ENCODE measurements around the gene RECK.
A peak's percentile ranks its signal among the peaks of the same experiment; 100 is the strongest.

The RECK gene

DNA sequence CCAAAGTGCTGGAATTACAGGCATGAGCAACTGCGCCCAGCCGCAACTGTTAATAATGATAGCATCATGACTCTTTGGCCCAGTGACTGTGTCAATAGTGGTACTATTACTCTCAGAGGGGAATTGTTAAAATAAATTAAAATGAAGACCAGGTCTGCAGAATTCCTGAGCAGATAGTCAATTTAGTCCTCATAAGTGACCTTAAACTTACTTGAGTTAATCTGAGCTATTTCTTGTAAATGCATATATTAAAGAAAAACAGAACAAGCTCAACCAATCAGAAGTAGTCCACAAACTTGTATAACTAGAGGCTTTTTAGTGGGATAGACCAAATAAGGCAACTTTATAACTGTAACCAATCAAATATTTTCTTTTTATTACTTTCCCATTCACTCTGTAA is 1.7 kb upstream of the RECK start:
- TF ChIP-seq, protein P1, sequence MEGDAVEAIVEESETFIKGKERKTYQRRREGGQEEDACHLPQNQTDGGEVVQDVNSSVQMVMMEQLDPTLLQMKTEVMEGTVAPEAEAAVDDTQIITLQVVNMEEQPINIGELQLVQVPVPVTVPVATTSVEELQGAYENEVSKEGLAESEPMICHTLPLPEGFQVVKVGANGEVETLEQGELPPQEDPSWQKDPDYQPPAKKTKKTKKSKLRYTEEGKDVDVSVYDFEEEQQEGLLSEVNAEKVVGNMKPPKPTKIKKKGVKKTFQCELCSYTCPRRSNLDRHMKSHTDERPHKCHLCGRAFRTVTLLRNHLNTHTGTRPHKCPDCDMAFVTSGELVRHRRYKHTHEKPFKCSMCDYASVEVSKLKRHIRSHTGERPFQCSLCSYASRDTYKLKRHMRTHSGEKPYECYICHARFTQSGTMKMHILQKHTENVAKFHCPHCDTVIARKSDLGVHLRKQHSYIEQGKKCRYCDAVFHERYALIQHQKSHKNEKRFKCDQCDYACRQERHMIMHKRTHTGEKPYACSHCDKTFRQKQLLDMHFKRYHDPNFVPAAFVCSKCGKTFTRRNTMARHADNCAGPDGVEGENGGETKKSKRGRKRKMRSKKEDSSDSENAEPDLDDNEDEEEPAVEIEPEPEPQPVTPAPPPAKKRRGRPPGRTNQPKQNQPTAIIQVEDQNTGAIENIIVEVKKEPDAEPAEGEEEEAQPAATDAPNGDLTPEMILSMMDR (IDR thresholded peaks at IDR 0.05; ENCODE audit: insufficient read depth, low read depth, low read length, missing control alignments), result no peak
- no peak for DNase-seq (ENCODE audit: low read depth)
- no peak overlapping the region for H3K4me3 ChIP-seq (ENCODE audit: low read length)

DNA sequence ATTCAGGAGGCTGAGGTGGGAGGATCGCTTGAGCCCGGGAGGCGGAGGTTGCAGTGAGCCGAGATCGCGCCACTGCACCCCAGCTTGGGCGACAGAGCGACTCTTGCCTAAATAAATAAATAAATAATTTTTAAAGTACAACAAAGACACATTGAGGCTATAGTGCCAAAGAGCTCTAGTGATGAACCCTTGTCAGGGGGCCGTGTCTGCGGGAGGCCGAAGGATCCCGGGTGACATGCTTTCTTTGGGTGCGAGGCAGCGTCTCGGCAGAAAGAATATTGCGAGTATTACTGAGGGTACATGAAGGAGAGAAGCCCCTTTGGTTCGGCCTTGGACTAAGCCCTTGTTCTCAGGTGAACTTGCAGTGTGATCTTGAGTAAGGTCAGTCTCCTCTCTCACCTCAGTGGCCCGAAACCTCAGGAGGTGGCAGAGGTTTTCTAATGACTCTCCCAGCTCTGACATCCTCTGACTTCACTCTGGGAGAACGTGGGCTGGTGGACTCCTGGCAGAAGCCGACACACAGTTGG is 397 bp upstream of the RECK start:
- DNase-seq (ENCODE audit: low read depth), result no peak
- TF ChIP-seq, protein P1 (IDR thresholded peaks at IDR 0.05; ENCODE audit: insufficient read depth, low read depth, low read length, missing control alignments), result no peak

DNA sequence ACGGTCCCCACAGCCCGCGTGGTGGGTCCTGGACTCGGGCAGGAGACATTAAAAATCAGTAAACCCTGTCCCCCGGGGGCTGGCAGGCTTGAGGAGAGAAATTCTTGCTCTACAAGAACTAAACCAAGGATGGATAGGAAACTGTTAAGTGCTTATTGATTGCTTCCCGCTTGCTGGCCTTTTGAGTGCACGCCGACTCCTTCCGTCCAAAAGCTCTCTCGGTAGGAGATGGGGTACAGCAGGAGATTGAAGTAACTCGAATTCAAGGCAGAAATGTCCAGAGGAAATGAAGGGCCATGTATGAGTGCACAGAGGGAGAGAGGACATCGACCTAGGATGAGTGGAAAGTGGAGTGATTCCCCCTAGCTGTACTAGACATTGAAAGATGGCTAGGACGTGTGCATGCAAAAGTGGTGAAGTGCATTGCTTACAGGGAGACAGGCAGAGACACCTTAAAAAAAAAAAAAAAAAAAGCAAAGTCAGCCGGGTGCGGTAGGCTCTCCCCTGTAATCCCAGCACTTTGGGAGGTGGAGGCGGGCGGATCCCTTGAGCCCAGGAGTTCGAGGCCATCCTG is 923 bp downstream of the RECK start:
- TF ChIP-seq, protein P1 (IDR thresholded peaks at IDR 0.05; ENCODE audit: insufficient read depth, low read depth, low read length, missing control alignments), result no peak
- H3K4me3 ChIP-seq (ENCODE audit: low read length), result peak overlapping the region; percentile 67
- DNase-seq (ENCODE audit: low read depth), result peak; percentile 12

More for the DNA sequence above, 397 bp upstream of the RECK start:
- peak overlapping the region; percentile 41 for H3K4me3 ChIP-seq (ENCODE audit: low read length)

DNA sequence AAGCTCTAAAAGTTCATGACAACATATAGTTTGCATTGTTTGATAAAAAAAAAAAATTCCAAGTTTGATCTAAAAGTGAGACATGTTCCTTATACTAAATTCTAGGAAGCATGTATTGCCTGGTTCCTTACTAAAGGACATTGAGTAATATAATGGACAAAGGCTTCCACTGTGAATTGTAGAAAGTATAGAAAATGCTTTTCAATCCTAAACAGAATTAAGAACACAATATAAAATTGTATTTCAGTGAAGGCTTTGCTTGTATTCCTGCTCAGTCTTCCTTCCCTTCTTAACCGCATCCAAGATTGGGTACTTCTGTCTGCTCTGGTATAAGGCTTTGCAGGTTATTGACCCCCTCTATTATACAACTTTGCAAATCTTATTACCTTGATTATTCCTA is 2.4 kb downstream of the RECK start:
- no peak overlapping the region for H3K4me3 ChIP-seq (ENCODE audit: low read length)
- TF ChIP-seq, protein P1 (IDR thresholded peaks at IDR 0.05; ENCODE audit: insufficient read depth, low read depth, low read length, missing control alignments), result no peak

DNA sequence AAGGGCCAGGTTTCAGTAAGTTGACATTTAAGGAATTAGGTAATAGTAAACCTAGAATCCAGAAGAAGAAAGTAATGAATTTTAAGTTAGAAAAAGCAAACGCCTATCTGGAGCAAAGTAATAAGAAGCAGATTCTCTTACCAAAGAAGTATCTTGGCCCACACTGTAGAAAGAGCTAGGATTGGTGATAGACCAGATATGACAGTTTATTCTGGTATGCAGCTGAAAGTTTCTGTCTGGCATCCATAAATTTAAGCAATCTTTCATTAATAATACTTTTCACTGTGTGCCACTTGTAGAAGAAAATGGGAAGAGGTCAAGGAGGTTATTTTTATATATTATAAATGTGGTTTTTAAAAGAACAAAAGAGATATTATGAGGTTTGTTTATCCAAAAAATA is 3.0 kb downstream of the RECK start:
- peak; percentile 40 for DNase-seq (ENCODE audit: low read depth)
- TF ChIP-seq, protein P1 (IDR thresholded peaks at IDR 0.05; ENCODE audit: insufficient read depth, low read depth, low read length, missing control alignments), result no peak
- H3K4me3 ChIP-seq (ENCODE audit: low read length), result no peak overlapping the region

More for the DNA sequence above, 2.4 kb downstream of the RECK start:
- DNase-seq (ENCODE audit: low read depth), result no peak

DNA sequence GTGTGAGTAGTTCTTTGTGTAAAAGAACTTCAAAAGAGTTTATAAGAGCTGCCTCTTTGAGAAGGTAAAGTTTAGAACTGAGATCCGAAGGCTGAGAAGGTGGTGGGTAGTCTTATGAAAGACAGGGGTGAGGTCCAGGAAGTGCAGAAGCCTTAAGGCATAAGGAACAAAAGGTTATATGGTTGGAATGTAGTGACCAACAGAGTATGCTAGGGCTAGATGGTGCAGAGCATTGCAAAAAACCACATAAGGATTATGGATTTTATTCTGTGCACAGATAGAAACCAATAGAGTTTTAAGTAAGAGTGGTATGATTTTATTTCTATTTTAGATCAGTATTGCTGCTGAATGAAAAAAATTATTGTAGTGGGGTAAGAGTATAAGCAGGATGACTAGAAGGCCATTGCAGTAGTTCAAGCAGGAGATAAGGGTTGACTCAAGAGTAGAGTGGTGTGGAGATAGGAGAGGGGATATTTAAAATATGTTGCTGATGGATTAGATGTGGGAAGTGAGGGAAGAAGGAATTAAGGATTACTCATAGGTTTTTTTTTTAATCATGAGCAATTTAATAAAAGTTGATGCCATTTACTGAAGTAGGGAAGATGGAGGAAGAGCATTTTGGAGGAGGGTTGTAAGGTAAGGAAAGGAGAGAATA is 3.7 kb downstream of the RECK start:
- TF ChIP-seq, protein P1 (IDR thresholded peaks at IDR 0.05; ENCODE audit: insufficient read depth, low read depth, low read length, missing control alignments), result no peak
- no peak for DNase-seq (ENCODE audit: low read depth)
- H3K4me3 ChIP-seq (ENCODE audit: low read length), result no peak overlapping the region

Data from epithelial cell of esophagus (primary cell).